ENCODE results near the gene VPS11.
A peak's percentile ranks its signal among the peaks of the same experiment; 100 is the strongest.

Gene VPS11

GRCh38 chr11:119085437-119085847 is 17.8 kb downstream of the VPS11 start:
- DNase-seq (ENCODE audit: low read depth) = no peak
- TF ChIP-seq MAX (IDR thresholded peaks at IDR 0.05; ENCODE audit: low read depth, low read length) = no peak
- TF ChIP-seq POLR2A (IDR thresholded peaks at IDR 0.05; ENCODE audit: extremely low read depth, insufficient read length) = no peak
- TF ChIP-seq MYC (IDR thresholded peaks at IDR 0.05; ENCODE audit: low read depth, low read length) = no peak
- TF ChIP-seq CTCF (IDR thresholded peaks at IDR 0.05; ENCODE audit: low read depth, low read length) = no peak
- H3K4me3 ChIP-seq (ENCODE audit: low read depth, low read length) = peak overlapping the region; percentile 98

- no peak for DNase-seq (ENCODE audit: low read depth)
- TF ChIP-seq MYC (IDR thresholded peaks at IDR 0.05; ENCODE audit: low read depth, low read length) = no peak
- no peak for TF ChIP-seq MAX (IDR thresholded peaks at IDR 0.05; ENCODE audit: low read depth, low read length)
- H3K4me3 ChIP-seq (ENCODE audit: low read depth, low read length) = no peak overlapping the region
These were observed 19.5 kb downstream of the VPS11 start for GRCh38 chr11:119087123-119087522.

GRCh38 chr11:119087747-119088241 is 20.2 kb downstream of the VPS11 start:
- no peak for TF ChIP-seq CTCF (IDR thresholded peaks at IDR 0.05; ENCODE audit: low read depth, low read length)
- no peak overlapping the region for H3K4me3 ChIP-seq (ENCODE audit: low read depth, low read length)
- peak; percentile 63 for DNase-seq (ENCODE audit: low read depth)

GRCh38 chr11:119088406-119088805 is 20.8 kb downstream of the VPS11 start:
- H3K4me3 ChIP-seq (ENCODE audit: low read depth, low read length) = no peak overlapping the region
- no peak for DNase-seq (ENCODE audit: low read depth)
- TF ChIP-seq CTCF (IDR thresholded peaks at IDR 0.05; ENCODE audit: low read depth, low read length) (no peak), MAX (IDR thresholded peaks at IDR 0.05; ENCODE audit: low read depth, low read length) (no peak), MYC (IDR thresholded peaks at IDR 0.05; ENCODE audit: low read depth, low read length) (no peak), POLR2A (IDR thresholded peaks at IDR 0.05; ENCODE audit: extremely low read depth, insufficient read length) (no peak)

- DNase-seq (ENCODE audit: low read depth) = no peak
- no peak overlapping the region for H3K4me3 ChIP-seq (ENCODE audit: low read depth, low read length)
- TF ChIP-seq POLR2A (IDR thresholded peaks at IDR 0.05; ENCODE audit: extremely low read depth, insufficient read length) = no peak
- TF ChIP-seq MAX (IDR thresholded peaks at IDR 0.05; ENCODE audit: low read depth, low read length) = no peak
- no peak for TF ChIP-seq CTCF (IDR thresholded peaks at IDR 0.05; ENCODE audit: low read depth, low read length)
- no peak for TF ChIP-seq MYC (IDR thresholded peaks at IDR 0.05; ENCODE audit: low read depth, low read length)
These were observed 21.7 kb downstream of the VPS11 start for GRCh38 chr11:119089319-119089718.

GRCh38 chr11:119091178-119091577 is 23.6 kb downstream of the VPS11 start:
- TF ChIP-seq MYC (IDR thresholded peaks at IDR 0.05; ENCODE audit: low read depth, low read length) (no peak), POLR2A (IDR thresholded peaks at IDR 0.05; ENCODE audit: extremely low read depth, insufficient read length) (peak; percentile 8)
- peak; percentile 40 for DNase-seq (ENCODE audit: low read depth)
- no peak overlapping the region for H3K4me3 ChIP-seq (ENCODE audit: low read depth, low read length)

Data from NB4 (cell line).